HG03039 (cell line): ENCODE data around the gene ZDHHC11.

Experiments
- ATAC-seq: cut with Tn5 transposase; IDR thresholded peaks from one replicate; pipeline ENCODE4 v1.9.1; 2021; ENCODE audit warnings: mild to moderate bottlenecking, moderate library complexity; ENCODE audit not compliant: unreplicated experiment

Gene ZDHHC11

GRCh38 chr5:850511-851006 is at the start of gene ZDHHC11:
Gene ZDHHC11, minus strand, starts transcription at chr5:850986. Its CDS starts 384 bp downstream, at chr5:850602.
- no peak for ATAC-seq

GRCh38 chr5:893711-894110 is 42.9 kb upstream of the ZDHHC11 start:
- no peak for ATAC-seq

GRCh38 chr5:893137-893506 is 42.3 kb upstream of the ZDHHC11 start:
- peak; percentile 10 for ATAC-seq

- peak; percentile 97 for ATAC-seq
Observed at GRCh38 chr5:892394-893136, 41.8 kb upstream of the ZDHHC11 start, which contains the start of the genes BRD9 and TRIP13. Gene BRD9, minus strand, starts transcription at chr5:892801. Its CDS starts 144 bp downstream, at chr5:892657. Gene TRIP13, plus strand, starts transcription at chr5:892884. Its CDS starts 115 bp downstream, at chr5:892999.

GRCh38 chr5:891837-892393 is 41.1 kb upstream of the ZDHHC11 start:
- ATAC-seq, result no peak

GRCh38 chr5:891117-891836 is 40.5 kb upstream of the ZDHHC11 start:
- no peak for ATAC-seq

GRCh38 chr5:889075-889710 is 38.4 kb upstream of the ZDHHC11 start:
- ATAC-seq, result no peak

- no peak for ATAC-seq
Observed at GRCh38 chr5:888638-889035, 37.9 kb upstream of the ZDHHC11 start.

GRCh38 chr5:887947-888637 is 37.3 kb upstream of the ZDHHC11 start:
- ATAC-seq, result no peak

- ATAC-seq, result no peak
Observed at GRCh38 chr5:886716-887325, 36.0 kb upstream of the ZDHHC11 start.

GRCh38 chr5:886036-886435 is 35.2 kb upstream of the ZDHHC11 start:
- no peak for ATAC-seq

GRCh38 chr5:885529-885928 is 34.7 kb upstream of the ZDHHC11 start:
- no peak for ATAC-seq

- no peak for ATAC-seq
Observed at GRCh38 chr5:885127-885442, 34.3 kb upstream of the ZDHHC11 start.

- no peak for ATAC-seq
Observed at GRCh38 chr5:884345-885126, 33.8 kb upstream of the ZDHHC11 start.

- ATAC-seq, result no peak
Observed at GRCh38 chr5:883475-884181, 32.8 kb upstream of the ZDHHC11 start.

- ATAC-seq, result no peak
Observed at GRCh38 chr5:882253-883183, 31.7 kb upstream of the ZDHHC11 start.

- no peak for ATAC-seq
Observed at GRCh38 chr5:881551-881935, 30.8 kb upstream of the ZDHHC11 start.
